M059J (cell line): ENCODE data around the gene YES1. TPM values are rescaled to one million over a fixed set of nuclear protein-coding genes. Genes with fewer than 3 reads are reported as not detected.

Experiments used
- DNase-seq: peaks from one replicate; pipeline ENCODE4 v3.0.0-alpha.2; 2012; ENCODE audit warnings: low read depth
- total RNA-seq: library from RNA; depleted of rRNA; stranded (reverse); fragments of >200 nt; shearing (Covaris generic); gene quantifications from 2 replicates; pipeline ENCODE4 v1.2.3, GENCODE V29; 2014; rRNA removed

YES1 gene
- 127 and 160 TPM in 2 replicates for total RNA-seq

DNA sequence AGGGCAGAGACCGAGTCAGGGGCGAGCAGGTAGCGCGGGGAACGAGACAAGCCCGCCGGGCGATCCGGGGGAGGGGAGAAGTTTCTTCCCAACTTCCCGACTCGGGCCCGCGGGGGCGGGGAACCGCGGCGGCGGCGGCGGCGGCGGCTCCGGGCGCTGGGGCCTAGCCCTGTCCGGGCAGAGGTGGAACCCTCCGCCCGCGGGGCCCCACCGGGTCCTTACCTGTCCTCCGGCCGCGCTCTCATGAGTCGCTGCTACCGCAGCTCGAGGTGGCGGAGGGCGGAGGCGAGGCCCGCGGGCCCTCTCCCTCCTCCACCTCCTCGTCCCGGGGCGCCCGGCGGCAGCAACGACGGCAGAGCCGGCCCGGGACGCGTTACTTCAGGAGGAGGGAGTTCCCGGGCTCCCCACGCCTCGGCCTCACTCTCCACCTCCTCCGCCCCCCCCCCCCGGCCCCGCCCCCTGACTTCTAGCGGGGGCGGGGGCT lies at the start of gene YES1:
YES1 (minus strand) TSS at position 351 of the 484 bp plus-strand sequence. CDS start 55,415 bp downstream, outside the sequence.
- no peak for DNase-seq

GRCh38 chr18:857986-858385 lies 45.9 kb upstream of the YES1 start:
- DNase-seq = no peak

DNA sequence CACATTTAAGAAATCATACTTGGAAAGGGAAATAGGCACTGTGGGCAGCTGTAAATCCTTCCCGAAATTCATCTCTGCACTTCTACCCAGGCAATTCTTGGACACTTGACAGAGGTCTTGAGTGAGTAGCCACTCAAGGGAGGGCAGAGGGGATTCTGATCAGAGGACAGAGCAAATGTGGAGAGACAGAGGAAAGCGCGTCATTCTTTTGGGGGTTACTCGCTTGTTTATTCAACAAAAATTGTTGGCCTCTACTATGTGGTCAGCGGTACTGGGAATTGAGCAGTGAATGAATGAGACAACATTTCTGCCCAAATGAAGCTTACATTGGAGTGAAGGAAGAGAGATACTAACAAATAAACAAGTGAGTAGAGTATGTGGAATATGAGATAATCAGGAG lies 41.4 kb upstream of the YES1 start:
- DNase-seq = peak; percentile 29

DNA sequence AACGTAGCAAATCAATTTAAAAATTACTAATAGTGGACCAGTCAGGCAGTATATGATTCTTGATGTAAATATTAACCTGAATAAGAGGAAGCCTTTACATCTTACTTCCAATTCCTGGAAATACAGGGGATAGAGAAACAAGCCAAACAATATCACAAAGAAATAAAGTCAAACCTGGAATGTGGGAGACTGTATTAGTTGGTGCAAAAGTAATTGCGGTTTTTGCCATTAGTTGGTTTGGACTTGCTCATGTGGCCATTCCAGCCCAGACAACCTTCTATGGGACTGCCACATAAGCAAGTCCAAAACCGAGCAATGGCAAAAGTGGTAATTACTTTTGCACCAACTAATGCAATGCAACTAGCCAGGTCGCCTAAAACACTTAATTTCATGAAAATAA lies 38.9 kb upstream of the YES1 start:
- no peak for DNase-seq

DNA sequence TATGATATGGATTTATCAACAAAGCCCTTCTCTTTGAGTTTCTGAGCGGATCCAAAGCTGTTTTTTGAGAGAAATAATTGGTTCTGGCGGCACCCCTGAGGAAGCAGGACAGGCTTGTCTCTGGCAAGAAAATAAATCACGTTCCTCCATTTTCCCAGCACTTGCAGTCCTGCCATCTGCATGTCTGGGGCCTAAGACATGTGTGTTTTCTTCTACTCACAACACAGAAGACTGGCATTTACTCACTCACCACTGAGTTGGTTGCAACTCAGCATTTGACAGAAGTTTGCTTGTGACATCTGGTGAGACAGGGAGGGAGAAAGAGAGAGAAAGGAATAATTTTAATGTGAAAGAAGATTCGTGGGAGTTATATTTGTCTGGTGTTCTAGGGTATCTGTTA lies 37.0 kb upstream of the YES1 start:
- DNase-seq = no peak

DNA sequence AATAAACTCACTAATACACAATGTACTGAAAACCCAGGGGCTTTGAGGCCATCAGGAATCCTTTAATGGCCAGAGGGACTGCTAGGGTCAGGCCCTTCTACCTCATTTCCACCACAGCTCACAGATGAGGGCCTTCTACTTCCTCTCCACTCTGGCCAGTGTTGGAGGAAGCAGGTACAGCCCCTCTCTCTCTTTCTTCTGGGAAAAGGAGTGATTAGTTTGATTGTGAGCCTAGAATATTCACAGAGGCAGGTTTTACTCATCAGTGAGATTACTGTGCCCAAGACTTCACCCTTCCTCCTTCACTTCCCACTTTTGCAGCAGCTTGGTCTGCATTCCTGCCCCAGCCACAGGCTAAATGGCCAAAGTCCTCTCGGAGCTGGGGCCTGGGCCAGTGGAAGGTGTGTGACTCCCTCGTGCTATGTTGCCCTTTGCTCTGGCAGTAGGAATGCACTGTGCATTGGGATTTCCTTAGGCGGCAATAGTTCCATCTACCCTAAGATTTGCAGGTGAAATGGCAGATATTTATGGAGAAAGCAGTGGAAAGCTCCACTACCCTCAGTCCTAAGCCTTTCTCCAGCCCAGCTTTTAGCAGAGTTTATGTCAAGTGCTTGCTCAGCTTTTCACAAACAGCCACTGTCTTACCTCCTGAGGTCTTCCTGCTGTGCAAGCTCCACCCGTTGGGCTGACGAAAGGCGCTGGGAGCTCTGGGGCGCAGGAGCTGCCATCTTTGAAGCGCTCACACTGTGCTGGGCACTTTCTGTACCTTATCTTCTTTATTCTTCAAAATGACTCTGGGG lies 36.2 kb upstream of the YES1 start:
- no peak for DNase-seq

DNA sequence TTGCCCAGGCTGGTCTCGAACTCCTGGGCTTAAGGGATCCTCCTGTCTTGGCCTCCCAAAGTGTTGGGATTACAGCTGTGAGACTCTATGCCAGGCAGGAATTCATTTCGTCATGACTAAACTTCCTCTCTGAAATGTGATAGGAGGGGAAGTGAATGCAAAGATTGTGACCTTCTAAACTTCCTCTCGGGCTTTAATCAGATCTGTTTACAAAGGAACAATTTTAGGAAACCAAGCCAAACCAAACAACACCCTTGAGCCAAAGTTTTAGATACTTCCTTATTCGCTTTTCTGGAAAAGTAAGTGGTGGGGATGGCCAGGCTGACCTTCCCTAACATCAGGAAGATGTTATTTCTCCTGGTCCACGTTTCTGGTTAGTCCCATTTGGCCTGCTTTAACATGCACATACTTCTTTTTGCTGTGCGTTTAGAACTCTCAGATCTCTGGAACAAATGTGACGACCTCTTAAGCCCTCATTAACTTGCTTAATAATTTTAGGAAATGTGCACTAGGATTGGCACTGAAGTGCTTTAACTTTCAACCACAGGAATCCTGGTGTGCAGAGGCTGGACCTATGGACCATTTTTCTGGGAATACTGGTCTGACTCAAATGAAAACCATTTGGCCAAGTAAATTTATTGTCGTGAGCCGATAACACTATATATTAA lies 33.2 kb upstream of the YES1 start:
- DNase-seq = peak; percentile 85

GRCh38 chr18:841647-842370 lies 29.8 kb upstream of the YES1 start:
- no peak for DNase-seq

DNA sequence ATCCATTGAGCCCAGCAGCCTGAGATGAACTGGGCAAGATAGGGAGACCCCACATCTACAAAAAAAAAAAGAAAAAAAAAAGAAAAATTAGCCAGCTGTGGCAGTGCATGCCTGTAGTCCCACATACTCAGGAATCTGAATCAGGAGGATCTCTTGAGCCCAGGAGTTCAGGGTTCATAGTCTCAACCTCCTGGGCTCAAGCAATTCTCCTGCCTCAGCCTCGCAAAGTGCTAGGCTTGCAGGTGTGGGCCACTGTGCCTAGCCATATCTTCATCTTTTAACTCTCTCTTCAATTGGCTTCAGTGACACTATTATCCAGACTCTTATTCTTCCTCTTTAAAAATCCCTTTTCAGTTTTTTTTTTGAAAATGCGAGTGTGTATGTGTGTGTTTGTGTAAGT lies 28.5 kb upstream of the YES1 start:
- no peak for DNase-seq

DNA sequence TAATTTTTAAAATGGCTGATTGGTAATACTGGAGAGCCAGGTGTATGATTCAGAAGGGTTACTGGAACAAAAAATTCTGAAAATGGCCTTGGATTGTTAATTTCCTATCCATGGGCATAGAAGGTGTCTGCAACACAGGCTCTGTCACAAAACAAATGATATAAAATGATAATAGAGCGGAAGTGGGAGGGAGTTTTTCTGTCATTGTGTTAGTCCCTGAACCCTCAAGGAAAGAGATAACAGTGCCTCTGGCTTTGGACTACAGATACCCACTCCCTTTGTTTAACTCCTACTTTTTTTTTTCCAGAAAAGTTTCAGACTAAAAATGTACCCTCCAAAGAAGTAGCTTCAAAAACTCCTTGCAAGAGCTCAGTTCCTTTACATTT lies 28.0 kb upstream of the YES1 start:
- no peak for DNase-seq

DNA sequence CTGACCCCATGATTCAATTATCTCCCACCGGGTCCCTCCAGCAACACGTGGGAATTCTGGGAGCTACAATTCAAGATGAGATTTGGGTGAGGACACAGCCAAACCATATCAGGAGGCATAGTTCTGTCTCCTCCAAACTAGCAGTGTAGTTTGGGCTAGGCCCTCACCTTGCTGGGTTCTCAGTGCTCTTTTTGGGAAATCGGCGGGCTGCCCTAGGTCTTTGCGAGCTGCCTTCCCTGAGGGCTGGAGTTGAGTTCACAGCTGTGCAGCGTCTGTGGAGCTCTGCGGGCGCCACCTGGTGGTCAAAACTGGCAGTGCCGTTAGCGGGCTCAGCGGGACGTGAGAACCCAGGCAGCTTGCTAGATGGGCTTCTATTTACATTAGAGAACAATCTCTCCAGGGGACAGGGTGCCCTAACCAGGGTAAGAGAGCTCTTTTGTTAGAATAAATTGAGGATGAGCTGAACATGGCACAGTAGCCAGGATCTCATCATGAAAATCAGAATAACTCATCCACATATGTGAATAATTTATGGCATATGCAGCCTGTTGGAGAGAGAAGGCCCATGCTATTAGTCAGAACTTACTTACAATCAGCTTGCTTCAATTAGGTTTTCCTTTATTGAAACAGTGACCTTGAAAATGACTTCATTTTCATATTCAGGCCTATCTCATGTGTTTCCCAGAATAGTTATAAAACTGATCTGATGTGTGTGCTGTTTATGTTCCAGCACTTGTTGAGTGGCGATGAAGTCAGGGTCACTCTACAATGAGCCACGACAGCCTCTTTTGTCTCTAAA lies 27.4 kb upstream of the YES1 start:
- DNase-seq = peak; percentile 70

GRCh38 chr18:837922-838321 lies 25.9 kb upstream of the YES1 start:
- DNase-seq = no peak

- no peak for DNase-seq
Measured at GRCh38 chr18:834082-834720, 22.2 kb upstream of the YES1 start.

DNA sequence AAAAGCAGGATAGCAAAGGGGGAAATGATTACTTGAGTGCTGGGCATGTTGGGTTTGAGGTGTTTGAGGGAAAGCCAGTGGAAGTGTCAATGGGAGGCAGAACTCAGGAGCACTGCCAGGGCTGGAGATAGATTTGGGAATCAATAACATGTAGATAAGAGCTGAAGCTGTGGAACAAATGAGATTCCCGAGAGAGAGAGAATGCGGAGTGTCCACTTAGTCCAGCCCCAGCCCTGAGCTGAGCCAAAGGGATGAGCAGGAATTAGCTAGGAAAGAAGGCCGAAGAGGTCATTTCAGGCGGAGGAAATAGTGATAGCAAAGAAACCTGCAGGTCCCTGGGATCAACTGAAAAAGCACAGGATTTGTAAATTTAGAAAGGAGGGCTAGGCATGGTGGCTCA lies 21.2 kb upstream of the YES1 start:
- DNase-seq = no peak

DNA sequence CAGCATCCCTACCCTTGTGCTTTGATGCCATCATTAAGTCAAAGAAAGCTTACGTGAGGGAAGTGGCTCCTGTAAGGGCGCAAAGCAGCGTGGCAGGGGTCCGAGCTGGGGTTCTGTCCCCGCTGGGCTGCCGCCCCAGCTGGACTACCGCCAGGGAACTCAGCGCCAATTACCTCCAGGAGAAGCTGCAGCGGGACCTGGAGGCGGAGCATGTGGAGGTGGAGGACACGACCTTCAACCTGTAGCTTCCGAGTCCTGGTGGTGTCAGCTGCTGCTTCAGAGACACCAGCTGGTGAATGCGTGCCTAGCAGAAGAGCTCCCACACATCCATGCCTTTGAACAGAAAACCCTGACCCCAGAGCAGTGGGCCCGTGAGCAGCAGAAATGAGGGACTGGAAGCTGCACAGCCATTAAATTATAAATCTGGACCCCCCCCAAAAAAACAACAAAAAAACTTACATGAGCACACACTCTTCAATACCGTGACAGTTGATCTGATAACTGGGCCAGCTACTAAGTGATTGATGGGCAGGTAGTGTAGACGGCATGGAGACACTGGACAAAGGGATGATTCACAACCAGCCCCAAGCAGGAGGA lies 20.1 kb upstream of the YES1 start:
- peak; percentile 17 for DNase-seq

GRCh38 chr18:830315-830901 lies 18.4 kb upstream of the YES1 start:
- peak; percentile 50 for DNase-seq

DNA sequence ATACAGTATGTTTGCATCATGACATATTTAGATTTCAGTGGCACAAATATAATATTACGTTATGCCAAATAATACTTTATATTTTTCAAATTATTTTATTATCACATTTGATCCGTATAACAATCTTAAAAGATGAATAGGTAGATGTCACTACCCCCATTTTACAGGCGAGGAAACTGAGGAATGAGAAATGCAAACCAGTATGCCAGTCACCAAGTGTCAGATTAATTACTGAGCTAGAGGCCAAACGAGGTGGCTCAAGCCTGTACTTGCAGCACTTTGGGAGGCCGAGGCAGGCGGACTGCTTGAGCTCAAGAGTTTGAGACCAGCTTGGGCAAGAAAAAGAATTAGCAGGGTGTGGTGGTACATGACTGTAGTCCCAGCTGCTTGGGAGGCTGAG lies 17.4 kb upstream of the YES1 start:
- DNase-seq = no peak

DNA sequence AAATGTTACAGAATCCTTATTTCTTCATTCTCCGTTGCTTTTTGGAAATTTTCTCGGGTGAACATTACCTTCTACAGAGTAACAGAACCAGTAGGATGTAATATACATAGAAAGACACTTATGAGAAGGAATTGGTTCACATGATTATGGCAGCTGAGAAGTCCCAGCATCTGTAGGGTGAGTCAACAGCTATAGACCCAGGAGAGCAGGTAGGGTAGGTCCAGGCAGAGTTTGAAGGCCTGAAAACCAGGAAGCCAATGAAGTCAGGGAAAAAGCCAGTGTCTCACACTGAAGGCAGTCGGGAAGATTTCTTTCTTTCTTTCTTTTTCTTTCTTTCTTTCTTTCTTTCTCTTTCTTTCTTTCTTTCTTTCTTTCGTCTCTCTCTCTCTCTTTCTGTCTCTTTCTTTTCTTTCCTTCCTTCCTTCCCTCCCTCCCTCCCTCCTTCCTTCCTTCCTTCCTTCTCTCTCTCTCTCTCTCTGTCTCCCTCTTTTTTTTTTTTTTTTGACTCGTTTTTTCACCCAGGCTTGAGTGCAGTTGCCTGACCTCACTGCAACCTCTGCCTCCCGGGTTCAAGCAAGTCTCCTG lies 15.1 kb upstream of the YES1 start:
- DNase-seq = no peak

GRCh38 chr18:825891-826585 lies 14.0 kb upstream of the YES1 start:
- DNase-seq = no peak
